HL-60/S4 treated with phorbol 12-myristate 13-acetate at 8.2 ng/mL for 4 days and 3 days (cell line): ENCODE measurements around the gene MAN1A1.

Experiments used
- in situ Hi-C: fragments of 300-500 bp; cut with MboI; formaldehyde crosslinking; loops from 2 replicates; pipeline ENCODE4 v1.15.0; 2022; ENCODE audit warnings: low sequenced_read_pairs

Gene MAN1A1

DNA sequence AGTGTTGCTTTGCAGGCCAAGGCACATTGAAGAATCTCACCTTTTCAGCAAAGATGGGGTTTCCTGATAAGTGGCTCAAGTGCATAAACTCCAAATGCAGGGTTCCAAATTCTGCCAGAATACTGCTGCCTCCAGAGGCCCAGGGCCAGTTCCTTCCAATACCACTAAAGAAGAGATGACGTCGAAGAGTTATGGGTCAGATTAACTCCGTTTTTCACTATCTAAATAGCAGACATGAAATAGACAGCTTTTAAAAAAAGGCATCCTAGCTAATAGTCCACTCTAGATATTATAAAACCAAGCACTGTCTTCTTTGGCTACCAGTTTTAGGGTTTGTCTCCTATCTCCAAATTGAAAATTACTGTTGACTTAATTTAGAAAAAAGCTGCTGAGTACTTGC is 144.8 kb downstream of the MAN1A1 start:
- in situ Hi-C loops: no loop called here

DNA sequence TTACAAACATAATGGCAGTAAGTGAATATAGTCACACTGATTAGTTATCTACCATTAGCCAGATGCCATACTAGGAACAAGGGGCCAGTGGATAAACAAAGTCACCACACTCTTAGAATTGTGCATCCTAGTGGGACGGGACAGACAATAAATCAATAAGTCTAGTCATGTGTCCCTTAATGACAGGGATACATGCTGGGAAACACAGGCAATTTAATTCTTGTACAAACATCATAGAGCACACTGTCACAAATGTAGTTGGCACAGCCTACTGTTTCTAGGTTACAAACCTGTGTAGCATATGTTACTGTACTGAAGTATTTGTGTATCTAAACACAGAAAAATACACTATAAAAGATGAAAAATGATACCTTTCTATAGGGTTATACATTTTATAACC is 148.1 kb downstream of the MAN1A1 start:
- in situ Hi-C loops: no loop called here

DNA sequence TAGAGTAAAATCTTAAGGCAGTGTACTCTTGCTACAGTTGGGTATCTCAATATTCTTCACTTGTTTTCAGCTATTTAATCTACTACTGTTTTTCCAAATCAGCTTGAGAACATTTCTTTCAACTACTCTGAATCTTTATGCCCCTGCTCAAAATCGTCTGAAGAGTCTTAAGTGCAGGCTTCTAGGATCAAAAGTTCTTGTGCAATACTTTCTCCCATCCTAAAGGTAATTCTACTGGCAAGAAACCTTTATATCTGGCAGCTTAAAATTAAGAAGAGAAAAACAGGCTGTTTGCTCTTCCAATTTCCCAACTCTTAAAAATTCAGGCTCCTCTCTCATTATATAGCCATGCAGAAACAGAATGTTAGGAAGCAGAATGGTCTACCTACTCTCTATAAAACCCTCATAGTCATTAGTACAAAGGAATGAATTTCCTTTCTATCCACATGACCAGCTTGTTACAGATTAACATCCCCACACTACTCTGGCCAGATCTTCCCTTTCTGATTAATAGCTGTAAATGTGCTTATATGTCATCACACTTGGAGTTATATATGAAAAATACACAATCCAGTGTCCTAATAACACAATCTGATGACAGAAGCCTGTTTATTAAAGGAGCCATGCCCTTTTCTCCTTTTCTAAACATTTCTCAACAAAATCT is 148.9 kb downstream of the MAN1A1 start:
- in situ Hi-C loops: no loop called here

DNA sequence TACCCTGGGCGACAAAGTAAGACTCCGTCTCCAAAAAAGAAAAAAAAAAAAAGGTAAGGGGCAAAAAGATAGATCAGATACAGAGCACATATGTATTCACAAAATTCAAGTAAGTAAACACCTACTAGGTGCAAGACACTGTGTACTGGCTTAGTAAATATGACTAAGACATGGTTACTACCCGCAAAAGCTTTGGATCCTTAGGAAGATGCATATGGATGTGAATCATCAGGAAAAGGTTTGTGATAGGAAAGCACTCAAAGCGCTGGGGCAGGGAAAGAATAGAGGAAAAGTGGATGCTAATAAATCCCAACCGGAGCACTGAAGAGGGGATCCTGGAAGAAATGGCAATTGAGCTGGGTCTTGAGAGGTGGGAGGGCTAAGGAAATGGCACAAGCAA is 152.3 kb downstream of the MAN1A1 start:
- in situ Hi-C loops: no loop called here

DNA sequence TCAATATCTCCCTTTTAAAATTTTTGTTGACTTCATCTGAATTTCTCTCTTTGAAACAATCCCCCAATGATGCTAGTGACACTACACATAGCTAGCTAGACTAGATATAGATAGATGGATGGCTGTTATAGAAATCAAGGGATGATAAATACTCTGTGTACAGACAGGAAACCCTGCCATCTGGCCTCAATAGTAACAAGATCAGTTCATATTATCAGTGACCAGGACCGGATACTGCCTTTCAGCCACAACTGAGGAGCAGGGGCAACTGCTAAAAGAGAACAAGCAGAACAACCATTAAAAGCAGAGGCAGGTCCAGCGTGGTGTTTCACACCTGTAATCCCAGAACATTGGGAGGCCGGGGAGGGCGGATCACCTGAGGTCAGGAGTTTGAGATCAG is 152.8 kb downstream of the MAN1A1 start:
- in situ Hi-C loops: no loop called here

DNA sequence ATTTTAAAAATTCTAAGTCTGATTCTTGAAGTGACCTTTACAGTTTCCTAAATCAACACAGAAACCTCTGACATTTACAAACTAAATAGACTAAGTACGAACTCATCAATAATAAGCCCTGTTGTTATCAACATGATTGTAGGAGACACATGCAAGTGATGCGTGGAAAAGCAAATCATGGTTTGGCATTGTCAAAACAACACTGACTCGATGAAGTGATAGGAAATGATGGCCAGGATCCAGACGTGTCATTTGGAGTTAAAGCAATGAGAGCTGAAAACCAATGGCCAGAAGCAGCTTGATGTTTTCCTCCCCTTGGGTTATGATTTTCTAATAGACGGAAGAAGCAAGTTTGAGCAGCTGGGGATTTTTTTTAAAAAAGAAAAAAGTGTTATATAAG is 153.7 kb downstream of the MAN1A1 start:
- in situ Hi-C loops: no loop called here

DNA sequence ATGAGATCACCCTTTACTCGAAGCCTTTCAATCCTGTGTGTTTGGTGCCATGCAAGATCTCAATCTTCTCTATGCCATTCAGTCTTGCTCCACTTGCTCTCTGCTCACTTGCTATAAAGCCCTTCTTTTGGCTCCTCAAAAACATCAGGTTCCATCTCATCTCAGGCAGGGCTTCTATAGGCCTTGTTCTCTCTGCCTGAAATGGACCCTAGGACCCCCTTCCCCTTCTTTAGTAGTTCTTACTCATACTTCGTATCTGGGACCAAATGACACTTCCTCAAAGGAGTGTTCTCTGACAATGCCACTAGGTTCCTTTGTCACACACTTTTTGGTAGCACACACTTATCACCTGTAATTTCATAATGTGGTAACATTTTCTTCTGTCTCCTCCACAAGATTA is 154.4 kb downstream of the MAN1A1 start:
- in situ Hi-C loops: no loop called here

DNA sequence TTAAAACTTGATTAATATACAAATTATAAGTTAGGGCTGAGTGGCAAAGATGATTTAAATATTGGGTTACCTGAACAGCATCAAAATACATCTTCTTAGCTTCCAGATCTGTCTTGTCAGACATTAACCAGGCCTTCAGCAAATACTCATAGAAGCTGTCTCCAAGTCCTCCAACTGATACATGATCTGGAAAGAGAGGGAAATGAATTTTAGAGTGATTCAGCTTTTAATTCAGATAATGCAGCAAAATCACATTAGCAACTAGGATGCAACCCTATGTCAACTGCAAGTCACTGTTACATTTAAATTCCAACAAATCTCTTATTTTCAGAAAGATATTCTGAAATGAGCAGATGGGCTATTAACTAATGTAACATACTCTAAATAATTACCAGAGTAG is 155.9 kb downstream of the MAN1A1 start:
- in situ Hi-C loops: no loop called here

DNA sequence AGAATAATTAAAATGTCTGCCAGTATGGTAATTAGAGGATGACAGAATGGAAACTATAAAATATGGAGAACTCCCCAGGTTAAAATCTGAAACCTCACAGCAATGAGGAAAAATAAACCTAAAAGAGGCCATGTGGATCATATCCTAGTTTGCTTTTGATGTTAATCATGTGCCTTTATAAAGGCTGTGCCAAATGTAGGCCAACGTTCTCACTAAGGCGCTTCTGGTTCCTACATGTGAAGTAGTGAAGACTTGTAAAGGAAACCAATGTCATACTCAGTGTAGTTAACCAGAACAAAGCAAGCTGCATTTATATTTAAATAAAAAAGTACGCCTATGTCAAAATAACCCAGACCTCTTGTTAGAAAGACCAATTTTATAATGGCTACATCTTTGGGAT is 157.4 kb downstream of the MAN1A1 start:
- in situ Hi-C loops: no loop called here

DNA sequence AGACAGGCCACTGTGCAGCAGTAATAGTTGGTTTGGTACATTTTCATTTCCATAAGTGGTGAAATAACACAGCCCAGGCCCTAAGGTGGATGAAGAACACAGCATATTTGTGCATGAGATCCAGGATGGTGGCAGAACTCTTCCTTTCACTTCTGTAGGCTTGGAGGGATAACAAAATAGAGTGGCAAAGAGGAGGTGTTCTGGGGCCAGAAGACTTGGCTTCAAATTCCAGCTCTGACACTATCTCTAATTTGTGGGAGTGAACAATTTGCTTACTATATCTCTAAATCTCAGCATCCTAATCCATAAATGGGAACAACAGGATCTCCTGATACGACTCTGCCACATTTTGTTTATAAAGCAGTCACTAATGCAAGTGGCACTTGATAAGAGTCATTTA is 159.4 kb downstream of the MAN1A1 start:
- in situ Hi-C loops: no loop called here

DNA sequence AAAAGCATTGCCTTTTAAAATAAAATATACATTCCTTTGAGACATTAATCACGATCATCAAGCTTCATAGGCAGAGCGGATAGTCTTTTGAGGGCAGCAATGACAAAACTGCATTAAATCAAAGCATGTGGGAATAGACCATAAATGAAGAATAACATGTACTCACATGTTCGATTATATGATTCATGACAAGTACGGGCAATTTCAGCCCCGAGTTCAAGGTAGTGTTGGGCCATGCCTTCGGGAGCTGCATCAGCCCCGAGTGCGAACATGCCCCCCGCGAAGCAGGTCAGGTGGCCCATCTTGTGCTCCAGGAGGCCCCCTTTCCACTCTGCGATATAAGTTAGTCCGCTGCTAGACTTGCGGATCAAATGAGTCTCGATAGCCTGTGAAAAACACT is 160.1 kb downstream of the MAN1A1 start:
- in situ Hi-C loops: no loop called here

DNA sequence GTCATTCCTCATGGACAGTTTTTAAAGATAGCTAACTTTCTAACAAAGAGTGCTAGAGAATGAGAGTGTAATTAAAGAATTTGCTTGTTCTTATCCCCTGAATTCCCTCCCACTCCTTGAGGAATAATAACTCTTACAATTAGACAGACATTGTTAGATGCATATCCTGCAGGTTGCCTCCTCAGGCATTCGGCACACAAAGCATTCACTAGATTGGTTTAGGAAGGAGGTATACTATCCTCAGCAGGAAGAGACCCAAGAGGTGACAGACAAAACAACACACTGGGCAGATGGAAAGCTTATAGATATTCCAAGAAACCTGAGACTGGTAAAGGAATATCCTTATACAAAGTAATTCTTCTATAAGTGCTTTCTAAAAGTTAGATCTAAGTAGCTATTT is 162.0 kb downstream of the MAN1A1 start:
- in situ Hi-C loops: no loop called here

DNA sequence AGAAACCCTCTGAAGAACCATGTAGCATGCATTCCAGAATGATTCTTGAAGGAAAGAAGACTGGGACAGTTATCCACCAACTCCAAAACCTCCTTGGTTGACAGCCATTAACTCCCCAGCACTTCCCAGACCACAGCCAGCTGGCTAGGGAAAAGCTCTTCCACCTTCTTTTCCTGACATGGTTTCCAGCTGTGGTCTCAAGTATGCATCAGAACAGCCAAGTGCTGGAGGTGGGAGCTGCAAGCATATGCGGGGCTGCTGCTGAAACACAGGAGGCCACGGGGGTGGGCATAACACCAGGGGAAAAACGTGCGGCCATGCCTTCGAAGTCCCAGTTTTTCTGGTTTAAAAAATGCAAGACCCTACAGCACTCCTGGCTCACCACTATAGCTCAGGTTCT is 163.1 kb downstream of the MAN1A1 start:
- in situ Hi-C loops: no loop called here

DNA sequence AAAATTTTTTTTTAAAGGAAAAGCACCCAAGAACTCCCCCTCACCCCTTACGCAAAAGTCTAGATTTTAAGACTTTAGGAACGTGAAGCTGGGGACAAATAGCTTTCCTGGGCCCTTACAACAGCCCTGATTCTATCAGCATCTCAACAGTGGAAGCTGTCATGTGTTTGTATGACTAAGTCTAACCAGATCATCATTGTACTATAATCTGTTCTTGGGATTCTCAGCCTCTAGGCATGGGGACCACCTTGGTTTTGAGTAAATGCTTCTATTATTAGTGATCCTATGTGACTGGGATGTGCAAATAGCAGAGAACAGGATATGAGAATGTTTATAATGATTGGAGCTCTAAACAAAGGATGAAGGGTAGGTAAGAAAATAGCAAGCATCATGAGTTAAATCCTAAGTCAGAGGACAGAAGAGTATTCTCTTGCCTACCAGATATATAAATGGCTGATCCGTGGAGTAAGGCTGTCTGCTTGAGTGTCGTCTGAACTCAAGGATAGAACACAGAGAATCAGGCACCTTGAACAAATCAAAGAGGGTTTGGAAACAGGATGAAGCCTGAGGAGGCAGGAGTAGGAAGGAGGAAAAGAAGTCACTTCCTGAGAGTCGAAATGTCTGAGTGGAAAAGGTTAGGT is 165.4 kb downstream of the MAN1A1 start:
- in situ Hi-C loops: no loop called here

DNA sequence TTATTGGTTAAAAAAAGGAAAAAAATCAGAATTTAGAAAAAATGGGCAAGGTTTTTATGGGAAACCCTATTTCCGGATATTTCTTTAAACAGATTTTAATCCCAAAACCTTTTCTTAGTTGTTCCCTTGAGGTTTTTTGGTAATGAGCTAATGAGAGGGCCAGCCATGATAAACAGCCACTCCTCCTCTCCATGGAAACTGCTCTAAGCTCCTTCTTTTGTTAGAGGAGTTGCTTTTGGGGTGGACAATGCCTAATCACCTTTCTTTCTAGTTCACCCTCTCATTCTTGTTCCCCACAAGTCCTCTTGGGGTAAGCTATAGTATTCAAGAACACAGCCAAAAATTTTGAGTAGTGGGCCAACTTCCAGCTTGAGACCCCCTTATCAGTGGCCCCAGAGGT is 166.1 kb downstream of the MAN1A1 start:
- in situ Hi-C loops: no loop called here

DNA sequence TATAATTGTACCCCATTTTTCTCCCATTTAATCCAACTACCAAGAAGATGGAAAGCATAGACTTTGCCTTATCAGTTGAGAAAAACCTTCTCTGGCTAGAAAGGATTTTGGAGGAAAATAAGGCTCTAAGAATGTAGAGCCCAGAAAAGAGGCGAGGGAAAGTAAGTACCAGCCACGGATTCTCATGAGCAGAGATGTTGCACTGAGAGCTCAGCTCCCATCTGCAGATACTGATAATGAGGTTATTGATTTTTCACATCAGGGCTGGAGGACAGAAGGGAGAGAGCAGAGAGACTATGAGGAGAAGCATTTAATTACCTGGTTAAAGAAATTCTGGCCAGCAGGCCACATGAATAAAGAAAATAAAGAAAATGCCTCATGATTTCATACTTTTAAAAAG is 166.7 kb downstream of the MAN1A1 start:
- in situ Hi-C loops: no loop called here

DNA sequence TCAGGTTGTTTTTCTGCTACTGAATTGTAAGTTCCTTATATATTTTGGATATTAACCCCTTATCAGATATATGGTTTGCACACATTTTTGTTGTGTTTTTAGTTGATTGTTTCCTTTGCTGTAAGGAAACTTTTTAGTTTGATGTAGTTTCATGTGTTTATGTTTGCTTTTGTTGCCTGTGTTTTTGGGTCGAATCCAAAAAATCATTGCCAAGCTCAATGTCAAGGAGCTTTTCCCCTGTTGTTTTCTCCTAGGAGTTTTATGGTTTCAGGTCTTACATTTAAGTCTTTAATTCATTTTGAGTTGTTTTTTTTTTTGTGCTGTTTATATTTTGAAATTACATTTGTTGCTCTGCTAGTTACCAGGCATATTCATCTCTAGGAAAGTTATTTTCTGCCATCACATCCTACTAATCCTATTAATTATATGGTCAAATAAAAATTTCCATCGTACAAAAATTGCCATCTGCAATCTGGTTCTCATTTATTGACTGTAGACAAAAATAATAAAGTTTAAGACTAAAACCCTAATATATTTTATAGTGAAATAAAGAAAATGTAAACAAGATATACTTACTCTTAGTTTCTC is 167.3 kb downstream of the MAN1A1 start:
- in situ Hi-C loops: no loop called here

DNA sequence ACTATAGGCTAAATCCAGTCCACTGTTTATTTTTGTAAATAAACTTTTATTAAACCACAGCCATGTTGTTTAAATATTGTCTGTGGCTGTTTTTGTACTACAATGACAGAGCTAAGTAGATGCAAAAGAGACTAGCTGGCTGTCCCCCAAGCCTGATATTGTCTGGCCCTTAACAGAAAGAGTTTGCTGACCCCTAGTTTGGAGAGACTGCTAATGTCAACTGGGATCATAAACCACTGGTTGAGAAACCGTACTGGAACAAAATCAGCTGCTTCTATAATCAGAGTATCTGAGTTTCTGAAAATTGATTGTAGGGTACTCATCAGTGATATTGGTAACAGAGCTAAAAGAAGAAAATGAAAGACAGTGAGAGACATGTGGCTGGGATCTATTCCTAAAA is 168.5 kb downstream of the MAN1A1 start:
- in situ Hi-C loops: no loop called here

DNA sequence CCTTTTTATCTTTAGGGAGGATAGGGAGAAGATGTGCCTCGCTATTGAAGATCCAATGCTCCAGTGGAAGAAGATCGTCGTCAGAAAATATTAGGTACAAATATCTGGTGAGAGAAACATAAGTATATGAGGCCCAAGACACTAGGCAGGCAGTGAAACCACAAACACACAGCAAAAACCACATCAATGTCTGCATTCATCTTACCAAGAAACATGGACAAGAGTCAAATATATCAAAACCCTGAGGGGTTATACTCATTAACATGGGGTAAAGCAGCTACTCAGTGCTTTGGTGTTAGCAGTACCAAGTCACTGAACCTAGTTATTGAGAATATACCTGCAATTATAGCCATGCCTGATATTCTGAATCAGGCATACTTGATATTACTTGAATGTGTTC is 169.7 kb downstream of the MAN1A1 start:
- in situ Hi-C loops: no loop called here

DNA sequence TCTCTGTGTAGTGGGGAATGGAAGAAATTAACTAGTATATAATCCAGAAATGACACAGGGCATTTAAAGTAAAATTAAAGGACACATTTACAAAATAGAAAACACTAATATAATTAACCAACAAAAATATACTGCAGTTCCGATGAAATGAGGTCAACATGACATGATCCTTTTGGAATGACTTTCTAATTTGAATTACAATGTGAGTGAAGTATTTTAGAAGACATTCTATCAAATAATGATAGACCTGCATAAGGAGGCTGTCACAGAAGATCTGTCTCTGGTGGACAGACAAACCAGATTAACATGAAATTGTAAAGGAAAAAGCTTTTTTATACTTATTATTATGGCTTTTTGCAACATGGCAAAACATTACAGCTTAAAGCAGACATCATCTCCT is 170.5 kb downstream of the MAN1A1 start:
- in situ Hi-C loops: no loop called here

DNA sequence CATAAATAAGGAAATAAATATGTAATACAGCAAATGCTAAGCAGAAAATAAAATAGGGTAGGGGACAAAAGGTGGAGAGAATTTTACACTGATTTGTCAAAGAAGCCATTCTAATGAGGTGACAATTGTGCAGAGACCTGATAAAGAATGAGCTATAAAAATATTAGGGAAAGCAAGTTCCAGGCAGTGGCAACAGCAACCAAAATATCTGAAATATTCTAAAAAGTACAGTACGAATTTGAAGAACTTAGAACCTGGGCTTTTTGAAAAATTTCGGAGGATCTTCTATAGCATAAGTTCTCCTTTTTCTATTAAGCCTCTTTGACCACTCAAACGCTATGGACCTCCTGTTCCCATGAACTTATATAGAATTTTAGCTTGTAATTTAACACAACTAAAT is 173.1 kb downstream of the MAN1A1 start:
- in situ Hi-C loops: no loop called here

DNA sequence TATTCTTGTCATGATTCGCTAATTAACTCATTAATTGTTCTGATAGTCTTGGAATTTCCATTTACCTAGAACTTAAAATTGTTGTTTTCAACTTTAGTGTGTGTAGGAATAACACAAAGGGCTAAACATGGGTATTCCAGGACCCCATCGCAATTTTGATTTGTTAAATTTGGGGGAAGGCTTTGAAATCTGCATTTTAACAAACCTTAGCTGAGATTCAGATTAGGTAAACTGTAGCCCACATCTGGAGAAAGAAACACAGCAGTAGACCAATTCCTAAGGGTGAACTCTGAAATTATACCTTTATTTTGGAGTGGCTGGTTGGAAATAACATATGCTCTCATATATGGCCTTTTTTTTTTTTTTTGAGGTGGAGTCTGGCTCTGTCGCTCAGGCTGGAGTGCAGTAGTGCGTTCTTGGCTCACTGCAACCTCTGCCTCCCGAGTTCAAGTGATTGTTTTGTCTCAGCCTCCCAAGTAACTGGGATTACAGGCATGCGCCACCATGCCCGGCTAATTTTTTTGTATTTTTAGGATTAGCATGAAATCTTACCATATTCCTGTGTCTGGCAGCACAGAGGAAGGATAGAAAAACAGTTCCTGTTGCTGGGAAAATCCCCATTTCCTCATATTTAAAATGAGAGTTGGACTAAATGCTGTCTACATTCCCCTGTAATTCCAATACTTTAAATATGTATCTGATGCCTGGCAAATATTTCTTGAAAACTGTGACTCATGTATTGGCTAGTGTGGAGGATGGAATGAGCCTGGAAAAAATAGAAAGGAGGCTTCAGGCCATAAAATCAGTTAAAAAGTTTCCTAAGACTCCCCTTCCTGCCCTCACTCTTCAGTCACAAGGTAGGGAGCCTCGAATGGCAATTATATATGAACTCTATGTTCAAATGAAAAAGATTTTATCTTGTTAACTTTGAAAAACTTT is 174.4 kb downstream of the MAN1A1 start:
- in situ Hi-C loops: no loop called here
